Measurements from ENCODE around the gene AGAP3.

AGAP3 gene

GRCh38 chr7:151121380-151122170, 35.3 kb downstream of the AGAP3 start:
- peaks cover 60% of the 10 kb centered on the region for H3K36me3 ChIP-seq (ENCODE audit: low read depth)
- no peaks in the 10 kb centered on the region for H3K9me3 ChIP-seq (ENCODE audit: severe bottlenecking)
- no peak for TF ChIP-seq CTCF (IDR thresholded peaks at IDR 0.05; ENCODE audit: poor library complexity, severe bottlenecking)
- ATAC-seq (ENCODE audit: low read depth) (no peak), DNase-seq (ENCODE audit: low spot score) (no peak)
- no peak overlapping the region for H3K4me3 ChIP-seq (ENCODE audit: severe bottlenecking)
- H3K27ac ChIP-seq (ENCODE audit: poor library complexity, severe bottlenecking) = no peak overlapping the region
- H3K27me3 ChIP-seq (ENCODE audit: insufficient read depth, poor library complexity, severe bottlenecking) = no peaks in the 10 kb centered on the region
- peaks cover under 1% of the 10 kb centered on the region for H3K4me1 ChIP-seq (ENCODE audit: insufficient read depth, poor library complexity, severe bottlenecking)

- no peaks in the 10 kb centered on the region for H3K4me1 ChIP-seq (ENCODE audit: insufficient read depth, poor library complexity, severe bottlenecking)
- no peak overlapping the region for H3K27ac ChIP-seq (ENCODE audit: poor library complexity, severe bottlenecking)
- no peaks in the 10 kb centered on the region for H3K9me3 ChIP-seq (ENCODE audit: severe bottlenecking)
- DNase-seq (ENCODE audit: low spot score) (no peak), ATAC-seq (ENCODE audit: low read depth) (no peak)
- no peak for TF ChIP-seq CTCF (IDR thresholded peaks at IDR 0.05; ENCODE audit: poor library complexity, severe bottlenecking)
- H3K27me3 ChIP-seq (ENCODE audit: insufficient read depth, poor library complexity, severe bottlenecking) = no peaks in the 10 kb centered on the region
- peaks cover 66% of the 10 kb centered on the region for H3K36me3 ChIP-seq (ENCODE audit: low read depth)
- no peak overlapping the region for H3K4me3 ChIP-seq (ENCODE audit: severe bottlenecking)
Observed at GRCh38 chr7:151122276-151122675, 36.0 kb downstream of the AGAP3 start.

- no peak overlapping the region for H3K4me3 ChIP-seq (ENCODE audit: severe bottlenecking)
- H3K27me3 ChIP-seq (ENCODE audit: insufficient read depth, poor library complexity, severe bottlenecking) = no peaks in the 10 kb centered on the region
- H3K9me3 ChIP-seq (ENCODE audit: severe bottlenecking) = no peaks in the 10 kb centered on the region
- DNase-seq (ENCODE audit: low spot score) (no peak), ATAC-seq (ENCODE audit: low read depth) (no peak)
- H3K27ac ChIP-seq (ENCODE audit: poor library complexity, severe bottlenecking) = no peak overlapping the region
- H3K4me1 ChIP-seq (ENCODE audit: insufficient read depth, poor library complexity, severe bottlenecking) = no peaks in the 10 kb centered on the region
- no peak for TF ChIP-seq CTCF (IDR thresholded peaks at IDR 0.05; ENCODE audit: poor library complexity, severe bottlenecking)
- peaks cover 64% of the 10 kb centered on the region for H3K36me3 ChIP-seq (ENCODE audit: low read depth)
Observed at GRCh38 chr7:151122796-151123157, 36.5 kb downstream of the AGAP3 start.

DNA sequence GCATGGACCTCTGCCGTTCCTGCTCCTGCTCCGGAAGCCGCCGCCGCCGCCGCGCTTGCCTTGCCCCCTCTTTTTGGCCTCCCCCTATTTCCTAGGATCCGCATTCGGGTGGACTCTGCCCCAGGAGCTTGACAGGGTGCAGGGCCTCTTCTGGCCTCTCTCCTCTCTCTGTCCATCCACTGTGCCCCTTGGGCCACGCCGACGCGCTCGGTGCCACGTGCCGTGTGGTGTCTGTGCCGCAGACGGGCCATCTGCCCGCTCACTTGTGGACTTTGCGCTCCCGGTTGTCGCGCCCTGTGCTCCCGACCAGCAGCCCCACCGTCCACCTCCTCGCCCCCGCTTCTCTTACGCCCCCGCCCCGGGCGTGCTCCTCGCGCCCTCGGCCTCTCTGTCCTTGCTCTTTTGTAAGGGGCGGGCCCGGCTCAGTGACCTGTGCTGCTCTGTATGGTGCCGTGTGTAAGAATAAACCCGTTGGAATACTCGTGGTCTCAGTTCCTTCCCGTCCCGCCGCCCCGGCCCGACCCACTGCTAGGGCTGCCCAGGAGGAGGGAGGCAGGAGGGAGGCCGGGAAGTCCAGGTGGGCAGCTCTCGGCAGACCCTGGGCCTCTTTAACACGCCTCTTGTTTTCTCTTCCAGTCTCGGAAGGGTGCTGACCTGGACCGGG, 37.0 kb downstream of the AGAP3 start:
- Histone ChIP-seq H3K9me3 (ENCODE audit: severe bottlenecking) (no peaks in the 10 kb centered on the region), H3K4me3 (ENCODE audit: severe bottlenecking) (no peak overlapping the region), H3K27me3 (ENCODE audit: insufficient read depth, poor library complexity, severe bottlenecking) (no peaks in the 10 kb centered on the region), H3K27ac (ENCODE audit: poor library complexity, severe bottlenecking) (no peak overlapping the region), H3K36me3 (ENCODE audit: low read depth) (peaks cover 65% of the 10 kb centered on the region), H3K4me1 (ENCODE audit: insufficient read depth, poor library complexity, severe bottlenecking) (no peaks in the 10 kb centered on the region)
- DNase-seq (ENCODE audit: low spot score) = no peak
- TF ChIP-seq CTCF (IDR thresholded peaks at IDR 0.05; ENCODE audit: poor library complexity, severe bottlenecking) = no peak
- no peak for ATAC-seq (ENCODE audit: low read depth)

Data from RWPE2 (cell line).